ENCODE data around the gene C14orf119. TPM values are rescaled to one million over a fixed set of nuclear protein-coding genes. Genes with fewer than 3 reads are reported as not detected.

C14orf119 gene
- total RNA-seq, 1 experiment from 2014 or later: 81.3 TPM

- CTCF ChIA-PET: interaction anchor here (0.6 to 8.8 kb wide), 38 partner anchors 10 to 489 kb away, joined by 3 to 224 read pairs (median 6); partner anchors contain the start of genes ACIN1, AJUBA, C14orf119 and HAUS4
- Mint-ChIP-seq H3K4me1 (peaks cover 12% of the 10 kb centered on the region), H3K4me3 (no peak overlapping the region), H3K36me3 (peaks cover 38% of the 10 kb centered on the region), H3K27me3 (ENCODE audit: low read depth) (peaks cover 5% of the 10 kb centered on the region; the same call in 1 of the 2 replicates), H3K9me3 (no peaks in the 10 kb centered on the region), H3K27ac (peak overlapping the region; percentile 16)
- TF ChIP-seq PRDM15 (CRISPR knock-in tag; IDR thresholded peaks at IDR 0.05) (peak; percentile 62), E2F1 (CRISPR knock-in tag; IDR thresholded peaks at IDR 0.05) (no peak), SOX15 (CRISPR knock-in tag; IDR thresholded peaks at IDR 0.05) (no peak)
- ATAC-seq (no peak), DNase-seq (ENCODE audit: low spot score) (no peak)
- POLR2A ChIA-PET: interaction anchor here (0.6 to 2.6 kb wide), 14 partner anchors 10 to 128 kb away, joined by 3 to 13 read pairs (median 6); partner anchors contain the start of genes ACIN1, AJUBA, C14orf119 and PSMB5
Observed at GRCh38 chr14:23058654-23059504, 36.4 kb upstream of the C14orf119 start.

- ChIA-PET CTCF (interaction anchor here (0.6 to 8.8 kb wide), 8 partner anchors 8 to 467 kb away, joined by 3 to 224 read pairs (median 18); no protein-coding TSS in a partner anchor), POLR2A (interaction anchor here (0.7 to 1.3 kb wide), 3 partner anchors 11 to 85 kb away, joined by 3 read pairs; partner anchors contain the start of genes ACIN1 and C14orf119)
- Mint-ChIP-seq H3K9me3 (no peaks in the 10 kb centered on the region), H3K27ac (no peak overlapping the region; the same call in 1 of the 2 replicates), H3K4me3 (no peak overlapping the region), H3K4me1 (peaks cover 11% of the 10 kb centered on the region), H3K36me3 (peaks cover 56% of the 10 kb centered on the region), H3K27me3 (ENCODE audit: low read depth) (peaks cover 5% of the 10 kb centered on the region; the same call in 1 of the 2 replicates)
- TF ChIP-seq MXD4 (CRISPR knock-in tag; IDR thresholded peaks at IDR 0.05; ENCODE audit: borderline replicate concordance) (no peak), ZNF532 (CRISPR knock-in tag; IDR thresholded peaks at IDR 0.05; ENCODE audit: borderline replicate concordance) (no peak), CREM (CRISPR knock-in tag; IDR thresholded peaks at IDR 0.05) (no peak), ATF2 (CRISPR knock-in tag; IDR thresholded peaks at IDR 0.05; ENCODE audit: borderline replicate concordance, low read depth) (no peak)
- ATAC-seq (no peak), DNase-seq (ENCODE audit: low spot score) (no peak)
Observed at GRCh38 chr14:23060536-23061260, 34.6 kb upstream of the C14orf119 start.

All from WTC11 (cell line).